Right cardiac atrium (tissue), 5 donors: ENCODE data around the gene CHKB. TPM values are rescaled to one million over a fixed set of nuclear protein-coding genes. Genes with fewer than 3 reads are reported as not detected.
A peak's percentile ranks its signal among the peaks of the same experiment; 100 is the strongest.

Source experiments
- ATAC-seq, 2 donors: fragments of 200-7000 bp; cut with Tn5 transposase; one replicate each; pipeline versions ENCODE4 v1.8.0 to v1.9.1; 2020; ENCODE audit warnings: moderate library complexity in 2 of 2, mild to moderate bottlenecking in 1 of 2
- DNase-seq, 3 donors: peaks; one replicate each; pipeline ENCODE4 v3.0.0-alpha.2; 2020
- H3K27ac ChIP-seq: one replicate; pipeline ENCODE4 v1.5.1; 2013; ENCODE audit warnings: mild to moderate bottlenecking, low read length, control low read depth, moderate library complexity
- H3K27me3 ChIP-seq: one replicate; pipeline ENCODE4 v1.6.1; 2013; ENCODE audit not compliant: control insufficient read depth, insufficient read depth
- H3K4me1 ChIP-seq: one replicate; pipeline ENCODE4 v1.6.1; 2013; ENCODE audit warnings: low read length; ENCODE audit not compliant: control insufficient read depth, insufficient read depth
- H3K4me3 ChIP-seq: one replicate; pipeline ENCODE4 v1.5.1; 2013; ENCODE audit warnings: low read length, control low read depth
- H3K9me3 ChIP-seq: one replicate; pipeline ENCODE4 v1.6.1; 2013; ENCODE audit warnings: low read length; ENCODE audit not compliant: control insufficient read depth
- WGBS: extraction: QIAGEN DNeasy Blood & Tissue Kit; methylation state at CpG from one replicate; pipeline ENCODE4 v1.1.7; 2013; 5-methylcytosine and 5-hydroxymethylcytosine counted together
- intact Hi-C, 4 donors: fragments of 100-400 bp; cut with DNase I; formaldehyde crosslinking; loops; one replicate each; pipeline versions ENCODE4 v1.11.0 to v1.14.0; 2022 to 2023
- polyA plus RNA-seq: library from polyadenylated mRNA; stranded (reverse); fragments of 200-250 nt; gene quantifications from one replicate; pipeline ENCODE4 v1.2.3, GENCODE V29; 2013
- total RNA-seq, 4 donors: library from RNA; stranded (reverse); fragmentation: NEBNext Ultra II Directional; extraction: Animal tissue kit (Norgen Biotek cat#: 25700); gene quantifications; one replicate each; pipeline ENCODE4 v1.2.1, GENCODE V29; 2021
- donor health status: healthy with polysubstance abuse.
- donor health status: DM: no; HTN: yes; CAD: no.
- donor health status: DM: no; HTN: no; CAD: no.
- donor health status: DM: no; HTN: yes; CAD: no; lungs with severe emphysema.
- donor health status: DM: yes; HTN: yes; CAD: no.

Gene CHKB
- total and polyA plus RNA-seq, 5 donors = 33.9 to 63.4 (median 42.9) TPM

DNA sequence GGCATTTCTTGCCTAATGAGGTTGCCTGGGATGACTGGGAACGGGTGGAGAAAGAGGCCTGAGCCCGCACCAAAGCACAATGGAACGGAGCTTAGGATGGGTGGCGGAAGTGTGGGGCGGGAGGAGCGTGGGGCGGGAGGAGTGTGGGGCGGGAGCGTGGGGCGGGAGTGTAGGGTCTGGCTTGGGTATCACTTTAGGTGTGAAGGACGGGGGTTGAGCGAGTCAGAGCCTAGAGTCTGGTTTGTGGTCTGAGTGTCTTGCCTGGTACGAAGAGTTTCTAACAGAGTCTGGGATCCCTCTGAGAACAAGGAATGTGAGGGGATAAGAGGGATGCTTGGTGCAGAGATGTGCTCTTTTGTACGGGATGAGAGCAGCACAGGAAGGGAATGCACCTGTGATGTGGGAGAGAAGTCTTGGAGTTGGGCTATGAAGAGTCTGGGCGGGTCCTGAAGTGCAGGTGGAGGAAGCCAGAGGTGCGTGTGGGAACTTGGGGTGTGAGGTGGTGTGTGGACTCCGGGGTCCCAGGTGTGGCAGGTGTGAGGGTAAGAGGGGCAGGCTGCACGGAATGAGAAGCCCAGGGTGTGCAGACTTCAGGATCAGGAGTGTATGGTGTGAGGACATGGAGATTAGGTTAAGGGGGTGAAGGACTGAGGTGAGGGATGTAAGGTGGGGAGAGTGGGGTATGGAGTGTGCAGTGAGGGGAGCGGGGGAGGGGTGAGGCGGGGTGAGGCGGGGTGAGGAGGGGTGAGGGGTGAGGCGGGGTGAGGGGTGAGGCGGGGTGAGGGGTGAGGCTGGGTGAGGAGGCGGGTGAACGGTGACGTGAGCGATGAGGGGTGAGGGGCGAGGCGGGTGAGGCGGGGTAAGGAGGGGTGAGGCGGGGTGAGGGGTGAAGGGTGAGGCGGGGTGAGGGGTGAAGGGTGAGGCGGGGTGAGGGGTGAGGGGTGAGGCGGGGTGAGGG lies 21.0 kb downstream of the CHKB start:
- intact Hi-C loops = no loop called here

DNA sequence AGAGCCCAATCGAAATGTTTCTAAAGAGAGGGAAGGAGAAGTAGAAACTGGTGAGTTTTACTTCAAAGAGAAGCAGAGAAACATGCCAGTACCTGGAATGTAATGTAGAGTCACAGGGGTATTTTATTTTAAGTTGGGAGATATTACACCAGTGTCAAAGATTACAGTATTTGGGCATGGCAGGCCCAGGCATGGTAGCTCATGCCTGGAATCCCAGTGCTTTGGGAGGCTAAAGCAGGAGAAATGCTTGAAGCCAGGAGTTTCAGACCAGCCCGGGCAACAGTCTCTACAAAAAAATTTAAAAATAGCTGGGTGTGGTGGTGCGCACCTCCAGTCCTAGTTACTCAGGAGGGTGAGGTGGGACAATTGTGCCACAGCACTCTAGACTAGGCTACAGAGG lies 22.6 kb downstream of the CHKB start:
- Histone ChIP-seq H3K9me3 (no peaks in the 10 kb centered on the region), H3K27me3 (no peaks in the 10 kb centered on the region), H3K27ac (no peak overlapping the region), H3K4me3 (no peak overlapping the region), H3K4me1 (peaks cover 3% of the 10 kb centered on the region)
- WGBS = 88% methylated on average over 3 of the region's 3 CpGs
- ATAC-seq (no peak), DNase-seq (peak in 1 of 3 donors; percentile 3)
- intact Hi-C loops = no loop called here

More for the DNA sequence above, 21.0 kb downstream of the CHKB start:
- Histone ChIP-seq H3K4me3 (no peak overlapping the region), H3K4me1 (peaks cover 3% of the 10 kb centered on the region), H3K9me3 (no peaks in the 10 kb centered on the region), H3K27ac (no peak overlapping the region), H3K27me3 (no peaks in the 10 kb centered on the region)
- WGBS = 77% methylated on average over 31 of the region's 34 CpGs
- no peak for ATAC-seq
- peak in 1 of 3 donors; percentile 74 for DNase-seq

DNA sequence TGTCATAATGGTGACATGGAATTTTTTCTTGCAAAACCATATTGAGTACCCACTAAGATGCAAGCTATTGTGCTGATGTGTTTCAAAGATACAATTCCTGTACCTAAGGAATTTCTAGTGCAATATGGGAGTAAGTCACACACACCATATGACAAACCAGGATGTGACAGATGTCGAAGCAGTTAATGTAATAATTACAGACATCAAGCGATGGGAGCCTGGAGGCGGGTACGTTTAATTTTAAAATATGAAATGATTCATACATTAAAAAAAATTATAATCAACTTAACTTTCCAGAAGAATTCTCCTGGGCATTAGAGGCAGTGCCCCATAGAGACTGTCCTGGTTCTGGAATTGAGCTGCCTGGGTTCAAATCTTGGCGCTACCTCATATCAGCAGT lies 25.9 kb downstream of the CHKB start:
- ATAC-seq (no peak), DNase-seq (no peak)
- WGBS = 83% methylated on average over 5 of the region's 5 CpGs
- H3K27me3 ChIP-seq = no peaks in the 10 kb centered on the region
- H3K27ac ChIP-seq = no peak overlapping the region
- H3K9me3 ChIP-seq = no peaks in the 10 kb centered on the region
- intact Hi-C loops = no loop called here
- H3K4me3 ChIP-seq = no peak overlapping the region
- H3K4me1 ChIP-seq = no peaks in the 10 kb centered on the region

DNA sequence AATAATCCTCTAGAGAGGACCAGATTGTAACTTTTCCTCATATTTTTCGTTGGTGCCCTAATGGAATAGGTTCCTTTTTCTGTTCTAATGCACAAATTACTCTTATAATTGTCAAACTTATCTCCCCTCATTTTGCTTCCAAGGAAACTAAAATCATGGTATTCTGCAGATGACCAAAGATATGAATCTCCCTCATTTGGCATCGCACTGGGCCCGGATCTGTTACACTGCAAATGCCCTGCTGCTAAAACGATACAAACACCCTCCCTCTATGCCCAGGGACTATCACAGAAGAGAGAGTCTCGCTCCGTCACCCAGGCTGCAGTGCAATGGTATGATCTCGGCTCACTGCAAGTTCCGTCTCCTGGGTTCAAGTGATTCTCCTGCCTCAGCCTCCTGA lies 29.3 kb downstream of the CHKB start:
- Histone ChIP-seq H3K27me3 (no peaks in the 10 kb centered on the region), H3K27ac (no peak overlapping the region), H3K9me3 (no peaks in the 10 kb centered on the region), H3K4me1 (no peaks in the 10 kb centered on the region), H3K4me3 (no peak overlapping the region)
- intact Hi-C loops = no loop called here
- WGBS = 80% methylated on average over 8 of the region's 8 CpGs
- DNase-seq (peak in 1 of 3 donors; percentile 7), ATAC-seq (no peak)

DNA sequence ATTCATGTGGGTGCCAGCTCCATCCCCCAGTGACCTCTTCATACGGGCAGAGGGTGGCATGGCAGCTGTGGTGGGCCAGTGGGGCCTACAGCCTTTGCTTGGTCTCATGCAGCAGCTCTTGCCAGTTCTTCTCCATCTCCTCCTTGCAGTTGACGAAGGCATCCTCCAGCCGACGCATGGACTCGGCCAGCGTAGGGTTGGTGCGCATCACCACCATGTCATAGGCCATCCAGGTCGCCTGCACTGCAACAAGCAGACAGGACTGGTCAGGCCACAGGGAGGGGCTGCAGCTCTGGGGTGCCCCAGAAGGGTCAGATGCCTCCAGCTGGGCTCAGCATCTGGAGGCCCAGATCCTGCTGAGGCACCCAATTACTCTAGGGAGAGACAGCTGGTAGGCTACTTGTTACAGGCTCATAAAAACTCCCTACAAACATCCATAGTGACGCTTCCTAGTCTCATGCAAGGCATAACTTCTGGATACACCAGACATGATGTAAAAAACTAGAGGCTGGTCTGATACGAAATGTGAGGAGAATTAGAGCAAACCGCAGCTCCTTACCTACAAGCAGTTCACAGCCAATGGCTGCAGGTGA lies 31.4 kb downstream of the CHKB start:
- DNase-seq (no peak), ATAC-seq (no peak)
- Histone ChIP-seq H3K4me1 (no peaks in the 10 kb centered on the region), H3K4me3 (no peak overlapping the region), H3K27ac (no peak overlapping the region), H3K9me3 (no peaks in the 10 kb centered on the region), H3K27me3 (no peaks in the 10 kb centered on the region)
- intact Hi-C loops = no loop called here
- WGBS = 93% methylated on average over 11 of the region's 11 CpGs

DNA sequence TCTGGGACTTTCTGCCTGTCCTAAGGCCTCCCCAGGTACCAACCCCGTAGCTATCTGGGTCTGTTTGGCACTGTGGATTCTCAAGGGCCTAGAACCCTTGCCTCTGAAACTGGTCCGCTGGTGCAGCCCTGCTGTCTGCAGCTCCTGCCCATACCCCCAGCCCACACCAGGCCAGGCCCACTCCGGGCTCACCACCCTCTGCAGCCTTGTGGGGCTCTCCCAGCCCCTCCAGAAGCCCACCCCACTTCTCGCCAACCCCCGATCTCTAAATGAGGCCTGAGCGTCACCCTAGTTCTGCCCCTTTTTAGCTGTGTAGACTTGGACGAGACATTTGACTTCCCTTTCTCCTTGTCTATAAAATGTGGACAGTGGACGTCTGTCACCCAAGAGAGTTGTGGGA lies 32.3 kb downstream of the CHKB start:
- ATAC-seq = no peak
- intact Hi-C loops = no loop called here
- DNase-seq = no peak

DNA sequence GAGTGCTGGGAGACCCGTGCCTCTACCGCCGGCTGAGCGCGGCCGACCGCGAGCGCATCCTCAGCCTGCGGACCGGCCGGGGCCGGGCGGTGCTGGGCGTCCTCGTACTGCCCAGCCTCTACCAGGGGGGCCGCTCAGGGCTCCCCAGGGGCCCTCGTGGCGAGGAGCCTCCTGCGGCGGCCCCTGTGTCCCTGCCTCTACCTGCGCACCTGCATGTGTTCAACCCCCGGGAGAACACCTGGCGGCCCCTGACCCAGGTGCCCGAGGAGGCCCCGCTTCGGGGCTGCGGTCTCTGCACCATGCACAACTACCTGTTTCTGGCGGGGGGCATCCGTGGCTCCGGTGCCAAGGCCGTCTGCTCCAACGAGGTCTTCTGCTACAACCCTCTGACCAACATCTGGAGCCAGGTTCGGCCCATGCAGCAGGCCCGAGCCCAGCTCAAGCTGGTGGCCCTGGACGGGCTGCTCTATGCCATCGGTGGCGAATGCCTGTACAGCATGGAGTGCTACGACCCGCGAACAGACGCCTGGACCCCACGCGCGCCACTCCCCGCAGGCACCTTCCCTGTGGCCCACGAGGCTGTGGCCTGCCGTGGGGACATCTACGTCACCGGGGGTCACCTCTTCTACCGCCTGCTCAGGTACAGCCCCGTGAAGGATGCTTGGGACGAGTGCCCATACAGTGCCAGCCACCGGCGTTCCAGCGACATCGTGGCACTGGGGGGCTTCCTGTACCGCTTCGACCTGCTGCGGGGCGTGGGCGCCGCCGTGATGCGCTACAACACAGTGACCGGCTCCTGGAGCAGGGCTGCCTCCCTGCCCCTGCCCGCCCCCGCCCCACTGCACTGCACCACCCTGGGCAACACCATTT lies 33.5 kb downstream of the CHKB start:
- intact Hi-C loops = no loop called here
- peak overlapping the region; percentile 4 for H3K4me3 ChIP-seq
- ATAC-seq (no peak), DNase-seq (peak in 2 of 3 donors; percentile 35 to 61)
- H3K4me1 ChIP-seq = no peaks in the 10 kb centered on the region
- H3K27ac ChIP-seq = no peak overlapping the region
- no peaks in the 10 kb centered on the region for H3K9me3 ChIP-seq
- 61% methylated on average over 68 of the region's 68 CpGs for WGBS
- H3K27me3 ChIP-seq = no peaks in the 10 kb centered on the region

More for the DNA sequence above, 32.3 kb downstream of the CHKB start:
- no peaks in the 10 kb centered on the region for H3K27me3 ChIP-seq
- H3K27ac ChIP-seq = no peak overlapping the region
- 90% methylated on average over 8 of the region's 8 CpGs for WGBS
- H3K4me3 ChIP-seq = no peak overlapping the region
- no peaks in the 10 kb centered on the region for H3K9me3 ChIP-seq
- no peaks in the 10 kb centered on the region for H3K4me1 ChIP-seq

DNA sequence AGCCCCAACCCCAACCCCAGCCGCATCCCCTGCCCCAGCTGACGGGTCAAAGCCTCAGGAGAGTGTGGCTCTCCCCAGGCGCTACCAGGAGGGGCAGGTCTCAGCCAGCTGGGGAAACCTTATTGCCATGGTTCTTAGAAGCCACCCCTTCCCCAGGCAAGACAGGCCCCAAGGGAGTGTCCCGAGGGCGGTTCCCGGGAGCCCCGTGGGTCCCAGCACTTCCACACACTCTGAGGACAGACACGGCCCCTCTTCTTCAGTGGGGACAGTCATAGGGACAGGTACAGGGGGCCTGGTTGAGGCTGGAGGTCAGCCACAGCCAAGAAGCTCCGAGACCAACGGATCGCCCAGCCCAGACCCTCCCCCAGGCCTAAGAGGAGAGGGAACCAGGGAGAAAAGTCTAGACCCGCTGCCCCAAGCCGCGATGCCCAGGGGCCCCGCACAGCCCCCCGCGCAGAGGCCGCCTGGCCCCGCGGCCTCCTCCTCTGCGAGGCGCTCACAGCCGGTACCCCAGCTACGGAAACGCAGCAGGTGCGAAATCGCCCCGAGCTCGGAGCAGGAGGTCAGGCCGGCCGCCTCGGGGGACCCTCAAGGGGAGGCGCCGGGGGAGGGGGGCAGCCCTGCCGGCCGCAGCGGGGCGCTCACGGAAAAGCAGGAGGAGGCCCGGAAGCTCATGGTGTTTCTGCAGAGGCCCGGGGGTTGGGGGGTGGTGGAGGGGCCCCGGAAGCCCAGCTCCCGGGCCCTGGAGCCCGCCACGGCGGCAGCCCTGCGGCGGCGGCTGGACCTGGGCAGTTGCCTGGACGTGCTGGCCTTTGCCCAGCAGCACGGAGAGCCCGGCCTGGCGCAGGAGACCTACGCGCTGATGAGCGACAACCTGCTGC lies 34.4 kb downstream of the CHKB start:
- 6% methylated on average over 56 of the region's 56 CpGs for WGBS
- no peaks in the 10 kb centered on the region for H3K4me1 ChIP-seq
- no peaks in the 10 kb centered on the region for H3K9me3 ChIP-seq
- no peak overlapping the region for H3K27ac ChIP-seq
- no peaks in the 10 kb centered on the region for H3K27me3 ChIP-seq
- H3K4me3 ChIP-seq = peak overlapping the region; percentile 4
- ATAC-seq (no peak), DNase-seq (peak in 2 of 3 donors; percentile 58 to 71)
- intact Hi-C loops = no loop called here

DNA sequence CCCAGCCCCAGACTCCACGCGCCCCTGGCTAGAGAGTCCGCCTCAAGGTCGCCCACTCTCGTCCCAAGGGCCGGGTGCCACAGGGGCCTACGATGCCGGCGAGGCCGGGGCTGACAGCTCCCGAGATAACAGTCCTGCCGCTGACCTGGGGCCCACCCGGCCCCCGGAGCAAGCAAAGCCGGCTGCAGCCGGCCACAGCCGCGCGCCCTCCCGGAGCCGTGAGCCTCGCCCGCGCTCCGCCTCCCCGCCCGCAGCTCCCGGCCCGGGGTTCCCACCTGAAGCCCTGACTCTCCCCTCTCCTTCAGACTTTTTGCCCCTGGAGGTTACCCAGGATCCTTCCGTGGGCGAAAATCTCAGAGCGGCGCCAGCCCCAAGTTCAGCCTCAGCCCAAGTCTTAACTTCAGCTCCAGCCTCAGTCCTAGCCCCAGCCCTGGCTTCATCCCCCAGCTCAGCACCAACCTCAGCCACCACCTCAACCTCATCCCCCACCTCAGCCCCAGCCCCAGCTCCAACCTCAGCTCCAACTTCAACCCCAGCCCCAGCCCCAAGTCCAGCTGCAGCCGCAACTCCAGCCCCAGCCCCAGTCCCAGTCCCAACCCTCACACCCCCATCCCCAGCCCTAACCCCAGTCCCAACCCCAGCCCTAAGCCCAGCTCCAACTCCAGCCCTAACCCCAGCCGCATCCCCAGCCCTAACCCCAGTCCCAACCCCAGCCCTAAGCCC lies 35.2 kb downstream of the CHKB start:
- Histone ChIP-seq H3K9me3 (no peaks in the 10 kb centered on the region), H3K27ac (no peak overlapping the region), H3K4me1 (no peaks in the 10 kb centered on the region), H3K27me3 (no peaks in the 10 kb centered on the region), H3K4me3 (no peak overlapping the region)
- WGBS = 16% methylated on average over 35 of the region's 35 CpGs
- ATAC-seq (no peak), DNase-seq (peak in 1 of 3 donors; percentile 61)
- intact Hi-C loops = no loop called here
